ENCODE results near the gene JAKMIP2. TPM values are rescaled to one million over a fixed set of nuclear protein-coding genes. Genes with fewer than 3 reads are reported as not detected.

The JAKMIP2 gene
- polyA plus RNA-seq, 1 experiment, result not detected

GRCh38 chr5:147617711-147618350 is 164.7 kb downstream of the JAKMIP2 start:
- POLR2A ChIA-PET, result no interaction called here
- Histone ChIP-seq H3K4me3 (ENCODE audit: low read depth, low read length) (no peak overlapping the region), H3K36me3 (ENCODE audit: control insufficient read depth, insufficient read depth, low read length) (no peaks in the 10 kb centered on the region), H3K27me3 (ENCODE audit: control insufficient read depth, insufficient read depth, low read length) (no peaks in the 10 kb centered on the region)
- no peak for DNase-seq (ENCODE audit: low read depth)
- CTCF ChIA-PET, result interaction anchor here (1.6 to 2.7 kb wide), 2 partner anchors 10 to 205 kb away, joined by 4 to 12 read pairs; no protein-coding TSS in a partner anchor
- TF ChIP-seq, protein P1, sequence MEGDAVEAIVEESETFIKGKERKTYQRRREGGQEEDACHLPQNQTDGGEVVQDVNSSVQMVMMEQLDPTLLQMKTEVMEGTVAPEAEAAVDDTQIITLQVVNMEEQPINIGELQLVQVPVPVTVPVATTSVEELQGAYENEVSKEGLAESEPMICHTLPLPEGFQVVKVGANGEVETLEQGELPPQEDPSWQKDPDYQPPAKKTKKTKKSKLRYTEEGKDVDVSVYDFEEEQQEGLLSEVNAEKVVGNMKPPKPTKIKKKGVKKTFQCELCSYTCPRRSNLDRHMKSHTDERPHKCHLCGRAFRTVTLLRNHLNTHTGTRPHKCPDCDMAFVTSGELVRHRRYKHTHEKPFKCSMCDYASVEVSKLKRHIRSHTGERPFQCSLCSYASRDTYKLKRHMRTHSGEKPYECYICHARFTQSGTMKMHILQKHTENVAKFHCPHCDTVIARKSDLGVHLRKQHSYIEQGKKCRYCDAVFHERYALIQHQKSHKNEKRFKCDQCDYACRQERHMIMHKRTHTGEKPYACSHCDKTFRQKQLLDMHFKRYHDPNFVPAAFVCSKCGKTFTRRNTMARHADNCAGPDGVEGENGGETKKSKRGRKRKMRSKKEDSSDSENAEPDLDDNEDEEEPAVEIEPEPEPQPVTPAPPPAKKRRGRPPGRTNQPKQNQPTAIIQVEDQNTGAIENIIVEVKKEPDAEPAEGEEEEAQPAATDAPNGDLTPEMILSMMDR (IDR thresholded peaks at IDR 0.05; ENCODE audit: insufficient read depth, low read depth, low read length), result no peak

DNA sequence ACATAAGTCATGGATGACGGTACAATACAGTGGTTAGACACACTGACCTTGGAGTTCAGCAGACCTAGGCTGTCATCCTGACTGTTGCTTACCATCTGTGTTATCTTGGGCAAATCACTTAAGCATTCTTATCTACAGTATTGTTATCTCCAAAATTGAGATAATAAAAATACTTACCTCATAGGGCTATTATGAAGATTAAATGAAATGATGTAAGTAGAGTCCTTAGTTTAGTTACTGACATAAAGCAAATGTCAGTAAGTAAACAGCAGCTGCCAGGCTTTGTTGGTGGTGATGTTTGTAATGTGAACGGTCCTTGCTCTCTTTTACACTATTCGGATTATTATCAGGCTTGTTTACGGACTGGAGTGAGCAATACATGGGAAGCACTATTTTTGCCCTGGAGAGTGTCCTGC is 165.3 kb downstream of the JAKMIP2 start:
- H3K4me3 ChIP-seq (ENCODE audit: low read depth, low read length), result no peak overlapping the region
- no peak for DNase-seq (ENCODE audit: low read depth)
- H3K36me3 ChIP-seq (ENCODE audit: control insufficient read depth, insufficient read depth, low read length), result no peaks in the 10 kb centered on the region
- TF ChIP-seq, protein P1 (IDR thresholded peaks at IDR 0.05; ENCODE audit: insufficient read depth, low read depth, low read length), result no peak
- no peaks in the 10 kb centered on the region for H3K27me3 ChIP-seq (ENCODE audit: control insufficient read depth, insufficient read depth, low read length)
- POLR2A ChIA-PET, result no interaction called here
- CTCF ChIA-PET, result interaction anchor here (1.6 to 2.7 kb wide), 2 partner anchors 11 to 205 kb away, joined by 4 to 12 read pairs; no protein-coding TSS in a partner anchor

DNA sequence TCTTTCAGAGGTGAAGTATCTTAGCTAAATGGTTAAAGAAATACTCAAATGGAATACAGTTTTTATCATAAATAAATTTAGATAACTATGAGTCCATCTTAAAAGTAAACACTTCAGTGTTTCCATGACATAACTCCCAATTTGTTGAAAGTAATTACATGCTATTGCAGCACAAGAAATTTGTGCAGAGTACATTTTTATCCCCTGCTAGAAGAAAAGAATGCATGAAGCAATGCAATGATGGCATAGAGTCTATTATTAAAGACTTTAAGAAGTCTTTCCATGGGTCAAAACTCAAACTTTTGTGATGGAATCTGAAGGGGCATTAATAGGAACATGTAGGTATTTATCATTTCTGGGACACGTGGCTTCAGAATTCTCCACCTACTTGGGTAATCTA is 166.1 kb downstream of the JAKMIP2 start:
- Histone ChIP-seq H3K4me3 (ENCODE audit: low read depth, low read length) (no peak overlapping the region), H3K36me3 (ENCODE audit: control insufficient read depth, insufficient read depth, low read length) (no peaks in the 10 kb centered on the region), H3K27me3 (ENCODE audit: control insufficient read depth, insufficient read depth, low read length) (no peaks in the 10 kb centered on the region)
- no peak for DNase-seq (ENCODE audit: low read depth)
- ChIA-PET CTCF (interaction anchor here (1.6 to 2.7 kb wide), 2 partner anchors 12 to 206 kb away, joined by 4 to 12 read pairs; no protein-coding TSS in a partner anchor), POLR2A (no interaction called here)
- TF ChIP-seq, protein P1 (IDR thresholded peaks at IDR 0.05; ENCODE audit: insufficient read depth, low read depth, low read length), result no peak

DNA sequence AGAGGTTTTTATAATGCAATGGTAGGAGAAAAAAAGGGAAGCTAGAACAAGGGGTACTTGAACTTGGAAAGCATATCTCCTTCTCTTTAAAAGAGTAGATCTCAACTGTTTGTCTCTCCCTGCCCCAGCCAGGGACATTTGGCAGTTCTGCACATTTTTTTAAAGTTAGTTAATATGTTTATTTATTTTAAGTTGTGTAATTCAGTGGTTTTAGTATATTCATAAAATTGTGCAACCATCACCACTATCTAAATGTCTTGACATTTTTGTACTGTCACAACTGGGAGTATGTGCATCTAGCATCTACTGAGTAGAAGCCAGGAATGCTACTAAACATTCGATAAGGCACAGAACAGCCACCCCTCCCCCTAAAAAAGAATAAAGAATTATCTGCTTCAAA is 169.2 kb downstream of the JAKMIP2 start:
- H3K27me3 ChIP-seq (ENCODE audit: control insufficient read depth, insufficient read depth, low read length), result no peaks in the 10 kb centered on the region
- ChIA-PET POLR2A (interaction anchor here (0.7 kb wide), 1 partner anchor 234 kb away, joined by 3 read pairs; no protein-coding TSS in a partner anchor), CTCF (no interaction called here)
- DNase-seq (ENCODE audit: low read depth), result peak; percentile 5
- TF ChIP-seq, protein P1 (IDR thresholded peaks at IDR 0.05; ENCODE audit: insufficient read depth, low read depth, low read length), result no peak
- H3K4me3 ChIP-seq (ENCODE audit: low read depth, low read length), result no peak overlapping the region
- H3K36me3 ChIP-seq (ENCODE audit: control insufficient read depth, insufficient read depth, low read length), result no peaks in the 10 kb centered on the region

- no peak overlapping the region for H3K4me3 ChIP-seq (ENCODE audit: low read depth, low read length)
- DNase-seq (ENCODE audit: low read depth), result no peak
- TF ChIP-seq, protein P1 (IDR thresholded peaks at IDR 0.05; ENCODE audit: insufficient read depth, low read depth, low read length), result no peak
- no peaks in the 10 kb centered on the region for H3K27me3 ChIP-seq (ENCODE audit: control insufficient read depth, insufficient read depth, low read length)
- no peaks in the 10 kb centered on the region for H3K36me3 ChIP-seq (ENCODE audit: control insufficient read depth, insufficient read depth, low read length)
- ChIA-PET CTCF (no interaction called here), POLR2A (no interaction called here)
These were observed 171.0 kb downstream of the JAKMIP2 start for GRCh38 chr5:147611483-147611882.

Measured in BJ (cell line).